GM19025 (cell line): ENCODE data around the gene MOV10.

ENCODE experiments used
- ATAC-seq: cut with Tn5 transposase; IDR thresholded peaks from one replicate; pipeline ENCODE4 v1.9.1; 2021; ENCODE audit warnings: mild to moderate bottlenecking, low read depth, moderate library complexity; ENCODE audit not compliant: unreplicated experiment

Gene MOV10

DNA sequence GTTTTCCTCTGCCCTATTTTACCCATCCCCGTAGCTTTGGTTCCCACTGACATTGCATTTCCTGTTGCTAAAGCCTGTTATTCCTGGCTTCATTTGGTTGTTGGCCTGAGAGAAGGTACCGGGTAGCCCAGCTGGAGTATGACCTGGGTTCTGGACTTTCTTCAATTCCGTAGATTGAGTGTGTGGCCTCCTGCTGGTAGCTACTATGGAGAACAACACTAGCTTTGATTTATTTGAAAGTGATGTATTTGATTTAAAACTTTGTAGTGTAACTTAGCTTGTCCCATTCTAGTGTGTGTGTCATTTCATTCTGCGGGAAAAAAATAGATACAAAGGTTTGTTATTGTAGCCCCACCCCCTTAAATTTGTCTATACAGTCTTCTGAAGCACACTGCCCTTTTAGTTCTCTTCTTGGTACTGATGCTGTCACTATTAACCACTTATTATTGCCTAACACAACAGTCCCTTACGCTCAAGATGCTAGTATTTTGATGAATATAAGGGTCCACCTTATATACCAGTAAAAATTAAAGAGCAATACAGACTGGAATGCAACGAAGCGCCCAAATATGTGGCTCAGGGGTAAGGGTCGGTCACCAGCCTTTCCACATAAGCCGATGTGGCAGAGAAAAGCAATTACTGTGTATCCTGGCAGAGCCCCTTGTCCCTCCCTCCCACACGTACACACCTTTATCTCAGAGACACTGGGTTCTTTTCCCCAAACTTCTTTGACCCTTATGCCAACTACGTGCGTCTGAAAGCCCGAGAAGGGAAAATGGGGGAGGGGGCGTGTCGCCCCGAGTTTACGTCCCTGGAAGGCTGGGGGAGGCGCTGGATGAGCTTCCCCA lies 643 bp upstream of the MOV10 start:
- no peak for ATAC-seq

DNA sequence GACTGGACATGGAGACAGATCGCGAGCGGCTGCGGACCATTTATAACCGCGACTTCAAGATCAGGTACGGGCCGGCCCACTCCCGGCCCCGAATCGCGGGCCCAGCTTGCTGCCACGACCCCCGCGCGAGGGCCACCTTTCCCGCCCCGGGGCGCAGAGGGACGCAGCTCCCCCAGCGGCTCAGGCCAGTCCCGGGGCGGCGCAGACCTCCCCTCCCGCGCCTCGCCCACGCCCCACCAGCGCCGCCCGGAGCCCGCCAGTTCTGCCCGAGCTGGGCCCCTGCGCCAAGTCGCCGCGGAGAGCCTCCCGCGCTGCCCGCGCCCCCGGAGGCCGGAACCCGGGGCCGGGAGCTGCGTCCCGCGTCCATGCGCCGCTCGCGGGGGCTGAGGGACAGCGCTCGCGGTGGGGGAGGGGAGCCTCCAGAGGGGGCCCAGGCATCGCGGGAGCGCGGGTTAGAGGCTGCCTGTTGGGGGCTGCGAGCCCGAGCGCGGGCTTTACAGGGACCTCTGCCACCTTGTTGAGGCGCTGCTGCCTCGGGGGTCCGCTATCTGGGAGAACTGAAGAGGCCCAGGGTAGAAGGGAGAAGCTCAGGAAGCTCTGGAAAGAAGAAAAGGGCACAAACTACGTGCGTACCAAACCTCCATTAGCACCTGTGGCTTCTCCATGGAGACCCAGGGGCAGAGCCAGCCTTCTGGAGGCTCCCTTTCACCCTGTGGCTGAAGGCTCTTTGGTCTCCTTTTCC lies 698 bp downstream of the MOV10 start:
- ATAC-seq = peak; percentile 39

DNA sequence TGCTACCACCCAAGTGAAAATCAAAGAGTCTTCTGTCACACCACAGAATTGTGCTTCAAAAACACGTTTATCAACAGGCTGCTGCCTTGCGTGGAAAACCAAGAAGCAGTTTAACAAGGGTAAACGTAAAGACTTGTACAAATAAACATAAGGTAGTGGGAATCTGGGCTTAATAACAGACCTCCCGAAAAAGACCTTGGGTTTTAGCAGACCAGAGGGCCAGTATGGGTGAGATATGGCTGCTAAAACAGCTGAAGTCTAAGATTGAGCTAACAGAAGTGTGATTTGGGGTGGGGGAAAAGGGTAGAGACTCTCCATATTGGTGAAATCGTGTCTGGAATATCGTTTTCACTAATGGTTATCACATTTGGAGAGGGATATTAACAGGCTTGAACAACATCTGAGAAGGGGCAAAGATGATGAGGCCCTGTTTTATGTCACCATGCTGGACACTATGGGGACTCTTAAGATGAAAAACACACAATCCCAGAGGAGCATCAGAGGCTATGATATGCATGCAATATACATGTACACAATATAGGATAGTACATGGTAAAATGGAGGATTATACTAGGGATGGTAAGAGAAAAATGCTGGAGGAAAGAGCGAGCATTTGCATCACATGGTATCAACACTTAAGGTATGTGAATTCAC lies 1.4 kb downstream of the MOV10 start:
- no peak for ATAC-seq

DNA sequence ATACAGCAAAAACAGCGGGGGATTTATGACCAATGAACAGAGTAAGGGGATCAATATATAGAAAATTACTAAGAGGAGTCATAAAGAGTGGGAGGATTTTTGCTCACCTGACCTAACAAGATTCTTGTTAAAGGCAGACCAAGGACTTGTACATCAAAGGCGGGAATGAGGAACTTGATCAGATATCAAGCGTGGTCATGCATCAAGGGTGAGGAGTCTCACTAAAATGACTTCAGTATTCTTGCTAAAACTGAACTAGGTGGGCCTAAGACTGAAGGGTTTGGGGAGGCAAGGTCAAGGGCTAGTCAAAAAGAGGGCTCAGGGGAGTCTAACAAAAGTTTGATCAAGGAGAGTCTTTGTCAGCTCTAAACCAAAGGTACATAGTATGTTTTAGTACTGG lies 2.1 kb downstream of the MOV10 start:
- no peak for ATAC-seq

DNA sequence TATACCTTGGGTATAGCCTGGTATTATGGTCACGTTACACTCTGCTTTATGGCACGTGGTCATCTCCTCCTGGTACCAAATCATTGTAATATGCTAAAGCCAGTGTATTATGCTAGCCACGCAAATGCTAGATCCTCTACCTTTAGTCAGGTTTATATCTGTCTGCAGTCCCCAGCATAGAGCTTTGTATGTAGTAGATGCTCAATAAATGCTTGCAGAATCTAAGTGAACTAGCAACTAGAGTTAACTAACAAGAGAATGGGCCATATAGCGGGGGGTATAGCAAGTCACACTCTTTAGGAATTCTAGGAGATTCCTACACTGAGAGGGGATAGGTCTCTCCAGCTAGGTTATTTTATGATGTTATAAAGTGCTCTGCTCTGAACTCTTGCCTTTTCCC lies 3.0 kb downstream of the MOV10 start:
- ATAC-seq = no peak

DNA sequence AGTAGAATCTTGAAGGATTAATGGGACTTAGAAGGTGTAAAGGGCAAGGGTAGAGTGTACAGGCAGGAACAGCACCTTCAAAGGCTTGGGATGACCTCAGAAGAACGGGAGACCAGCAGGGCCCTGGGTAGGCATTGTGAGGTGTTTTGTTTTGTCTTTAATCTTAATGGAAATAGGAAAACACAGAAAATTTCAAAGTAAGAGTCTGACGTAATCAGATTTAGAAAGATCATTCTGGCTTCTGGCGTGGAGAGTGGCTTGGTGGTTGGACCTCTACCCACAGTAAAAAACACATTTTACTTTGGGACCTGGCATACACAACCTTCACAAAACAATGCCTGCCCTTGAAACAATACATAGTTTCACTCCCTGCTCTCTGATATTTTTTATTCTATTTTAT lies 4.1 kb downstream of the MOV10 start:
- no peak for ATAC-seq

DNA sequence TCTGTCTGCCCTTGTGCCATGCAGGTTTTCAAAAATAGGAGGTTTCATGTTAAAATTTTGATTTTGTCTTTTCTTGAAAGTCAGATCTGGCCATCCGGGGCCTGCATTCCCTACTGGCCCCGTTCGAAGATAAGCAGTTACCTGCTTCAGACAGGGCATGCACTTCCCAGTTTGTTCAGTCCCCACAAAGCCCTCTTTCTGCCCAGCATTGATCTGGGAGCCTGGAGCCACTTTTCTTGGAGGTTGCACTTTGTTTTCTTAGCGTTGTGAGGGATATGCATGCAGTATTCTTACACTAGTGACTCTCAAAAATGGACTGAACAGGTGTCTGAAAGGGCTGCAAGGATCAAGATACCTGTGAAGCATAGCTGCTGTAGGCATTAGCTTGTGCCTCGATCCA lies 11.5 kb downstream of the MOV10 start:
- no peak for ATAC-seq

DNA sequence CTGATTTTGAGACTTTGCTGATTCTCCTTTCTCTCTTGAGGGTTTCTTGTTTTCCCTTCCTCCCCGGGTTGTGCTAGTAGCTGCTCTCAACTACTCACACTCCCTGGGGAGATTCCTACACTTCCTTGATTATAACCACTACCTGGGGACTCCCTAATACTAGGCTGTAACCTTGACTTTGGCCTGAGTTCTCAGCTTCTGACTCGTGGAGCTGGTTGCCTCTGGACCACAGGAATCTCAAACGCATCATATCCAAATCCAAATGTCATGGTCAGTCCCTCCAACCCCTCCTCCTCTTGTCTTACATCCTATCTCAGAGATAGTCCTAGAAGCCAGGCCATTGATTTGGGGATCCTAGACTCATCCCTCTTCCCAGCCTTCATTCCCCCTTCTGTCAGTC lies 12.0 kb downstream of the MOV10 start:
- ATAC-seq = no peak

DNA sequence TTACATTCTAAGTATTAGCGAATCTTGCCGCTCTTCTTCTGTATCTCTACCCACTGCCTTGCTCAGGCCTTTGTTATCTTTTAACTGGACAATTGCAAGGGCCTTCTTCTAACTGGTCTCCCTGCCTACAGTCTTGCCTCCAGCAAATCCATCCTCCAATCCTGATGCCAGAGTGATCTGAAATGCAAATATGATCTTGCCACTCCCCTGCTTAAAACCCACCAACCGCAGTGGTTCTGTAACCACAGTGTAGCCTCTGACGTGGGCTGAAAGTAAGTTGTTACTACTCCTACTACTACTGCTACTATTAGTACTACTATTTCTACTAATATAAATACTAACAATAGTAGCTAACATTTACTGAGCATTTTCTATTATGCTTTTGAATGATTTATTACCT lies 12.4 kb downstream of the MOV10 start:
- no peak for ATAC-seq

DNA sequence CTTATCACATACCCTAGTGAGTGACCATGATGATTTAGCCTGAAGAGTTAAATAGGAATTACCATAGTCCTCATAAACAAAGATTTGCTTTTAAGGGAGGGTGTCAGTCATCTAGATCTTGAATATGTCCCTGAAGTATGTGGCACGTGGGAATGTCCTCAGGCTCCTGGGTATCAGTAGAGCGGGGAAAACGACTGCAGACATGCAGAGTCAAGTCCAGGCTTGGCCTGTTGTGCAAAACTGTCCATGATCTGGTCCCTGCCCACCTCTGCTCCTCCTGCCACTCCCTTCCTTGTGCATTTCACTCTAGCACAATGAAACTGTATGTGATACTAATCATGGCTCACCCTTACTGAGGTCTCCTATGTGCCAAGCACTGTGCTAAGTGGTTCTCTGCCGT lies 12.9 kb downstream of the MOV10 start:
- no peak for ATAC-seq

DNA sequence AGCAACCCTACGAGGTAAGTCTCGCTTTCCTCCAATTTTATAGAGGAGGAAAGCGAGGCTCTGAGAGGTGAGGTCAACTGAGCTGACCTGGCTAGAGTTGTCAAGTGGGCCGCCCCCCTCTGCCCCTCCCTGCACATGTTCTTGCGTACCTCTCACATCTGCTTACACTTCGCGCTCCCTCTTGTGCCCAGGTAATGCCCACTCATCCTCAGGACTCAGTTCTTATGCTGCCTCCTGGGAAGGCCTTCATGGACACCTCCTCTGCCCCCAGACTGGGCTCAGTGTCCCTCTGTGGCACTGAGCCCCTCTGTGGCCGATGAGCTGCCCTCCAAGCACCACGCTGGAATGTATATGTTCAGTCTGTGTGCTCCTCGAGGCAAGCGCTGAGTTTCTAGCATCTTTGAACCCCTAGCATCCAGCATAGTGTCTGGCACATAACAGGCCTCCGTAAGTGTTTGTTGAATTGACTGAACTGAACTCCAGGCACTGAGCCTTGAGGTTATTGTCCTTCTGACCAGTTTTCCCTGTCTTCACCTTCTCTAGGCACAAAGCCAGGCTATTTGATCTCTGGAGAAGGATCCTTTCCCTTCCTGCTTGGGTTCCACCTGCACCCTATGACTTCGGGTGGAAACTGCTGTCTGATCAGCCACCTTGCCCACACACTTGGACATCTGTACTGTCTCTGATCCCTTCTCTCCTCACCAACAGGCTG lies 13.5 kb downstream of the MOV10 start:
- no peak for ATAC-seq

DNA sequence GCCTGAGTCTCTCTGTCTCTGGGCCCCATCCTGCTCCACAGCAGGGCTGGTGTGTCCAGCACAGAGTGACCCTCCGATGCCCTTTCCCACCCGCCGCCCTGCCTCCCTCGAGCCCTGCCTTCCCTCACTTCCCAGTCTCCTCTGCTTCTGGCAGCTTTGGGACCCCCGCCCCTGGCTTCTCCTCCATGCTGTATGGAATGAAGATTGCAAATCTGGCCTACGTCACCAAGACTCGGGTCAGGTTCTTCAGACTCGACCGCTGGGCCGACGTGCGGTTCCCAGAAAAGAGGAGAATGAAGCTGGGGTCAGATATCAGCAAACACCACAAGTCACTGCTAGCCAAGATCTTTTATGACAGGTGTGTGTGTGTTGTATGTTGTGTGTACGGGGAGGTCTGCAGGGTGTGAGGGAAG lies 14.3 kb downstream of the MOV10 start:
- ATAC-seq = no peak

DNA sequence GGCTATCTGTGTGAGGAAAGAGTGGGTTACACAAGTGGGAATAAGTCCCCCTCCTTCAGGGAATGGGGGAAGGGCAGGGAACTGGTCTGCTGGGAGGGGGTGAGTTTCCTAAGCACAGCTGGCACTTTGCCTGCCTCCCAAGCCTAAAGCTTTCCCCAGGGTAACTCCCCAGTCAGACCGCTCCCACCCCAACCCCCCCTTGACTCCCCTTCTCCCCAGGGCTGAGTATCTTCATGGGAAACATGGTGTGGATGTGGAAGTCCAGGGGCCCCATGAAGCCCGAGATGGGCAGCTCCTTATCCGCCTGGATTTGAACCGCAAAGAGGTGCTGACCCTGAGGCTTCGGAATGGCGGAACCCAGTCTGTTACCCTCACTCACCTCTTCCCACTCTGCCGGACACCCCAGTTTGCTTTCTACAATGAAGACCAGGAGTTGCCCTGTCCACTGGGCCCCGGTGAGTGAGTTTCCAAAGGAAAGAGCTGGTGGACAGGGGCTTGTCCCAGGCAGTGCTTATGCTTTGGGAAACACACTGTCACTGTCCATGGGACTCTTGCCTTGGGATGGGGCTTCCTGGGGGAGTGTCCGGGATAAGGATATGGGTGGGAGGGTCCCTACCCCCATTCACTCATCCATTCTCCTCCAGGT lies 14.9 kb downstream of the MOV10 start:
- no peak for ATAC-seq

DNA sequence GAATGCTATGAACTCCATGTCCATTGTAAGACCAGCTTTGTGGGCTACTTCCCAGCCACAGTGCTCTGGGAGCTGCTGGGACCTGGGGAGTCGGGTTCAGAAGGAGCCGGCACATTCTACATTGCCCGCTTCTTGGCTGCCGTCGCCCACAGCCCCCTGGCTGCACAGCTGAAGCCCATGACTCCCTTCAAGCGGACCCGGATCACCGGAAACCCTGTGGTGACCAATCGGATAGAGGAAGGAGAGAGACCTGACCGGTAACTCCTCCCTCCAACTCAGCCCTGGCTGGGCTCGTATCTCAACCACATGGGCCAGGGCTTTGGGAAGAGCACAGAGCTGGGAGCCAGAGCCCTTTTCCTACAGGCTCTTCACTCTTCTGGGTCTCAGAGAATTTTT lies 15.4 kb downstream of the MOV10 start:
- ATAC-seq = no peak

DNA sequence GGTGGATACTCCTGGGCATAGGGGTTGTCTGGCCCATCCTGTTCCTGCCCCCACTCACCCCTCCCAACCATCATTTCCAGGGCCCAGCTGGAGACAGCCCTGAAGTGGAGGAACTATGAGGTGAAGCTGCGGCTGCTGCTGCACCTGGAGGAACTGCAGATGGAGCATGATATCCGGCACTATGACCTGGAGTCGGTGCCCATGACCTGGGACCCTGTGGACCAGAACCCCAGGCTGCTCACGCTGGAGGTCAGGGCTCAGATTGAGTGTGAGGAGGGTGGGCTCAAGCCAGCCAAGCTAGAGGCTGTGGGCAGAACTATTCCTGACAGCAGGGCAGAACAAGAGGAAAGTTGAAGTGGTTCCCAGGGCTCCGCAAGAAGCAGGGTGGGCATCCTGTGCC lies 18.2 kb downstream of the MOV10 start:
- ATAC-seq = no peak

DNA sequence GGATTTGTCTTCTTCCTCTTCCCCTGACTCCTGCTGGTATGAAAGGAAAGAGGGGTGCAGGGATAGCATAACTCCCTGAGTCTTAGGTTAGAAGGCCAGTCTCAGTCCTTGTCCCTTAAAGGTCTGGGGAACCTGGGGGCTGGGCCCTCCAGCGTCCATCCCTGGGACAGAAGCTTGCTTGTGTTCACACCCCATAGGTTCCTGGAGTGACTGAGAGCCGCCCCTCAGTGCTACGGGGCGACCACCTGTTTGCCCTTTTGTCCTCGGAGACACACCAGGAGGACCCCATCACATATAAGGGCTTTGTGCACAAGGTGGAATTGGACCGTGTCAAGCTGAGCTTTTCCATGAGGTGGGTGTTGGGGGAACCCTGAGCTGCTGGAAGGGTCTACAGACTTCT lies 19.4 kb downstream of the MOV10 start:
- ATAC-seq = no peak

DNA sequence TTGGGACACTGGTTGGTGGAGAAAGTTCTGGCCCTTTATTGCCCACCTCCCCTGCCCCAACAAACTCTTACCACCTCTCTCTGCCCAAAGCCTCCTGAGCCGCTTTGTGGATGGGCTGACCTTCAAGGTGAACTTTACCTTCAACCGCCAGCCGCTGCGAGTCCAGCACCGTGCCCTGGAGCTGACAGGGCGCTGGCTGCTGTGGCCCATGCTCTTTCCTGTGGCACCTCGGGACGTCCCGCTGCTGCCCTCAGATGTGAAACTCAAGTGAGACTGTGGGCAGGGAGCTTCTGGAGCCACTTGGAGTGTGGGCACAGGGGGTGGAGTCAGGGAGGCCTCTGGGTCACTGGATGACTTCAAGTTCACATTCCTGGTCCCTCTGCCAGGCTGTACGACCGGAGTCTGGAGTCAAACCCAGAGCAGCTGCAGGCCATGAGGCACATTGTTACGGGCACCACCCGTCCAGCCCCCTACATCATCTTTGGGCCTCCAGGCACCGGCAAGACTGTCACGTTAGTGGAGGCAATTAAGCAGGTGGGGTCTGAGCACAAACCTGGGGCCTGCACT lies 20.0 kb downstream of the MOV10 start:
- no peak for ATAC-seq

DNA sequence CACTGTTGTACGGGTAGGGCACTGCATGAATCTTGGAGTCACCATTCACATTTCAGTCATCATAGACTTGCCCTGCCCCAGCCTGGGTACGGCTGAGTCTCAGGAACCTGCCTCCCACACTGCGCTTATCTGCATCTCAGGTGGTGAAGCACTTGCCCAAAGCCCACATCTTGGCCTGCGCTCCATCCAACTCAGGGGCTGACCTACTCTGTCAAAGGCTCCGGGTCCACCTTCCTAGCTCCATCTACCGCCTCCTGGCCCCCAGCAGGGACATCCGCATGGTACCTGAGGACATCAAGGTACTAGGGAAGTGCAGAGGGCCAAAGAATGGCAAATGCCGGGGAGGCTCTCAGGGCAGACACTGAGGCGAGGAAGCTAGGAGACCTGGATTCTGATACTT lies 20.8 kb downstream of the MOV10 start:
- ATAC-seq = no peak

DNA sequence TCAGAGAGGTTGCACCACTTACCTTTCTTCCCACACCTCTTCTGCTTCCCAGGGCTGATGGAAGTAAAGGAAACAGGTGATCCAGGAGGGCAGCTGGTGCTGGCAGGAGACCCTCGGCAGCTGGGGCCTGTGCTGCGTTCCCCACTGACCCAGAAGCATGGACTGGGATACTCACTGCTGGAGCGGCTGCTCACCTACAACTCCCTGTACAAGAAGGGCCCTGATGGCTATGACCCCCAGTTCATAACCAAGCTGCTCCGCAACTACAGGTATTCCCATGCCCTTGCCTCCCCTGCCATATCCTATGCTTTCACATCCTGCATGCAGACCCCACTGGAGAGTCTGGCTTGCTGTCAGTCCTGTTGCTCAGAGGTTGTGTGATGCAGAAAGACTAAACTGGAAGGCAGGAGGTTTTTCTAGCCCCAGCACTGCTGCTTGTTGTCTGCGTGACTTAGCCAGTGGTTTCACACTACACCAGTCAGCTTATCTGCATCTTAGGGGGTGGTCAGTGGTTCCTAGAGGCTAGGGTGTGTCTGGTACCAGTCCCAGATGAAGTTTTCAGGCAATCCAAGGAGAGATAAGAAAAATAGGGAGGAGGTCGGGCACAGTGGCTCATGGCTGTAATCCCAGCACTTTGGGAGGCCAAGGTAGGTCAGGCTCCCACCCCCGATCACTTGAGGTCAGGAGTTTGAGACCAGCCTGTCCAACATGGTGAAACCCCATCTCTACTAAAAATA lies 22.3 kb downstream of the MOV10 start:
- ATAC-seq = no peak
